Fibroblast of lung (primary cell): ENCODE results near the gene RAPGEF4.
"Not testable (repeated sequence)": the region's sequence is repeated elsewhere in the genome, so short reads cannot be mapped to it uniquely, and the experiment has no call there.

Experiments
- EZH2 ChIP-seq: IDR thresholded peaks from 2 replicates; pipeline ENCODE4 v1.5.1; 2012; ENCODE audit warnings: low read length, control low read depth, mild to moderate bottlenecking; ENCODE audit errors: missing control alignments
- TF ChIP-seq, protein P1 (sequence below), 2 donors: IDR thresholded peaks in 1 of 2; conservative IDR thresholded peaks in 1 of 2; 1 replicate in 1 of 2; 2 replicates in 1 of 2; pipeline ENCODE4 v1.5.1; 2011 to 2012; ENCODE audit warnings: low read length in 2 of 2, control low read depth in 1 of 2, inconsistent platforms in 1 of 2, low read depth in 1 of 2, mild to moderate bottlenecking in 1 of 2

- TF ChIP-seq, protein P1, sequence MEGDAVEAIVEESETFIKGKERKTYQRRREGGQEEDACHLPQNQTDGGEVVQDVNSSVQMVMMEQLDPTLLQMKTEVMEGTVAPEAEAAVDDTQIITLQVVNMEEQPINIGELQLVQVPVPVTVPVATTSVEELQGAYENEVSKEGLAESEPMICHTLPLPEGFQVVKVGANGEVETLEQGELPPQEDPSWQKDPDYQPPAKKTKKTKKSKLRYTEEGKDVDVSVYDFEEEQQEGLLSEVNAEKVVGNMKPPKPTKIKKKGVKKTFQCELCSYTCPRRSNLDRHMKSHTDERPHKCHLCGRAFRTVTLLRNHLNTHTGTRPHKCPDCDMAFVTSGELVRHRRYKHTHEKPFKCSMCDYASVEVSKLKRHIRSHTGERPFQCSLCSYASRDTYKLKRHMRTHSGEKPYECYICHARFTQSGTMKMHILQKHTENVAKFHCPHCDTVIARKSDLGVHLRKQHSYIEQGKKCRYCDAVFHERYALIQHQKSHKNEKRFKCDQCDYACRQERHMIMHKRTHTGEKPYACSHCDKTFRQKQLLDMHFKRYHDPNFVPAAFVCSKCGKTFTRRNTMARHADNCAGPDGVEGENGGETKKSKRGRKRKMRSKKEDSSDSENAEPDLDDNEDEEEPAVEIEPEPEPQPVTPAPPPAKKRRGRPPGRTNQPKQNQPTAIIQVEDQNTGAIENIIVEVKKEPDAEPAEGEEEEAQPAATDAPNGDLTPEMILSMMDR (conservative IDR thresholded peaks at IDR 0.05 in 1 of 2, IDR thresholded peaks at IDR 0.05 in 1 of 2; ENCODE audit: low read depth in 1 of 2, low read length in 2 of 2) = not testable (repeated sequence)
- TF ChIP-seq EZH2 = not testable (repeated sequence)
Measured at GRCh38 chr2:173038257-173038656, 302.6 kb downstream of the RAPGEF4 start.
